GM21529 (cell line): ENCODE measurements around the gene CCDC159.
"Not testable (repeated sequence)": the region's sequence is repeated elsewhere in the genome, so short reads cannot be mapped to it uniquely, and the experiment has no call there.

Experiments
- ATAC-seq: cut with Tn5 transposase; IDR thresholded peaks from one replicate; pipeline ENCODE4 v1.9.1; 2021; ENCODE audit not compliant: unreplicated experiment

The CCDC159 gene, protein sequence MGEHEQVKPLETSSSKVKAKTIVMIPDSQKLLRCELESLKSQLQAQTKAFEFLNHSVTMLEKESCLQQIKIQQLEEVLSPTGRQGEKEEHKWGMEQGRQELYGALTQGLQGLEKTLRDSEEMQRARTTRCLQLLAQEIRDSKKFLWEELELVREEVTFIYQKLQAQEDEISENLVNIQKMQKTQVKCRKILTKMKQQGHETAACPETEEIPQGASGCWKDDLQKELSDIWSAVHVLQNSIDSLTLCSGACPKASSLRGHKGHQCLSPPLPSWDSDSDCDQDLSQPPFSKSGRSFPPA

DNA sequence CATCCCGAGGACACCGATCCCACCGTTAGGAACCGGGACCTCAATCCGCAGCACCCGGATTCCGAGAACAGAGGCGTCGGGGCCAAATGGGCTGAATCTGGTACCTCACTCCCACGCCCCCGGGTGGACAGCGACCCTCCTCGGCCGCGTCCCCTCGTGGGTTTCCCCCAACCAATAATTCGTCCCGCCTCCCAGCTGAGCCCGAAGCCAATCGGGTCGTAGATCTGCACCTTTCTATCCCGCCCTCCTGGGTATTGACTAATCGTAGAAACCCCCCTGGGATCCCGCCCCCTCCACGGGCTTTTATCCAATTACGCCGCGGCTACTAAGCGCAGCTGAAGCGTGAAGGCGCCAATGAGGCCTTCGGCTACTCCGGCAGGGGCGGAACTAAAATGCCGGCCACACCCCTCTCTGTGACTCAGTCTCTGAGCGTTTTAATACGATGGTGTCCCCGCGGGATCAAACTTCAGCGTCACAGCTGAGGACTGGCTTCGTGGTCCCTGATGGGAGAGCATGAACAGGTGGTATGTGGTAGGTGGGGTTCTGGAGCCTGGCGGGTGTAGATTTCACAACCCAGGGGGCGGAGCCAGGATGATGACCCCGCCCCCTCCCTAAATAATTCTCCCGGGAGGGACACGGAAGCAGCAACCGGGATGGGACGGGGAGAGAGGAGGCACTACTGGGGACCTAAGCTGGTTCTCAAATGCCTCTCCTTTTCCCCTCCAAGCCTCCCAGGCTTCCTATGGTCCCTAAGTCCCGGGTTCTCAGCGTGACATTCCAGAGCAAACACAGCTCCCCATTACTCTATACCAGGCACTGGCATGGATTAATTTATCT is at the start of gene CCDC159, which contains the start of gene TMEM205:
Gene CCDC159, plus strand, starts transcription at position 416 of the 837 bp plus-strand sequence. Its CDS starts 88 bp downstream, at position 504.
Gene TMEM205, minus strand, starts transcription at position 165 of the 837 bp plus-strand sequence. CDS start 649 bp downstream, outside the sequence.
- peak; percentile 84 for ATAC-seq

DNA sequence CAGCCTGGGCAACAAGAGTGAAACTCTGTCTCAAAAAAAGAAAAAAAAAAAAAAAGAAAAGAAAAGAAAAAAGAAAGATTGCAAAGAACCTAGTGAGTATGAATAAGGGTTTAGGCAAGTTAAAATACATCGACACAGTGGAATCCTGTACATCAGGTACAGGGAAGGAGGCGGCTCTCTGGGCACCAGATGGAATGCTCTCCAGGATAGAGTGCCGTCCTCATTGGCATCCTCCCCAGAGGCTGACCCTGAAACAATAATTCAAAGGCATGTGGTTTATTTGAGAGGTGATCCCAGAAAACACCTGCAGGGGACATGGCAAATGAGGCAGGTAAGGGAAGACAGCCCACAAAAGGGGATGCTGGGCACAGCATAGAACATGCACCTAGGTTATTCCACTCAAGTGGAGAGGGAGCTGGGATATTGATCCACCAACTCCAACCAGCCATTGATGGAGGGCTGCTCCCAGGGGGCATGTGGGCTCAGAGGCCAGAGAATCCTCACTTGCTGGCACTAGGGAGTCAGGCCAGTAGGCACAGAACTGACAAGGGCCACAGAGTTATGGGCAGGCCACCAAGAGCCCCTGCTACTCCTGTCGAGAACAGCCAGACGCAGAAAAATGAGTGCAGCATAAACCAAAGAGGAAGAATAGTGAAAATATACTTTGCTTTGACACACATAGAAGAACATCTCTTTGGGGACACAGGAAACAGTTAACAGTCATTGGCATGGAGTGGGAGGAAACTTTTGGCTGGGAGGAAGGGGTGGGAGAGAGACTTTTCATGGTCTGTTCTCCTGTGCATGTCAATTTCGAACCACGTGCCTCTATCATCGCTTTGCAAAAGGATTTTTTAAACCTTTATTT is 46.1 kb upstream of the CCDC159 start:
- ATAC-seq: no peak

DNA sequence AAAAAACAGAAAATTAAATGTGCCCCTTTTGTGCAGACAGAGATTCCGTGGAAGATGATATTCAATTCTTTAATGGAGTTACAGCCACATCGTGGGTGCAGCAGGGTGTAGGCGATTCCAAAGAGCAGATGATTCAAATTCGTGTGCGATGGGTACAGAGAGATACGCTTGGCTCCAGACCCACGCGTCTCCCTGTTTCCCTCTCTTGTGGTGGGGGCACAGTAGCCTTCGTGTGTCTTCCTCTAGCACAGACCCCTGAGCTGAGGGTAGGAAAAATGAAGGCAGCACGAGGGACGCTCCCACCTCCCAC is 45.6 kb upstream of the CCDC159 start:
- no peak for ATAC-seq

DNA sequence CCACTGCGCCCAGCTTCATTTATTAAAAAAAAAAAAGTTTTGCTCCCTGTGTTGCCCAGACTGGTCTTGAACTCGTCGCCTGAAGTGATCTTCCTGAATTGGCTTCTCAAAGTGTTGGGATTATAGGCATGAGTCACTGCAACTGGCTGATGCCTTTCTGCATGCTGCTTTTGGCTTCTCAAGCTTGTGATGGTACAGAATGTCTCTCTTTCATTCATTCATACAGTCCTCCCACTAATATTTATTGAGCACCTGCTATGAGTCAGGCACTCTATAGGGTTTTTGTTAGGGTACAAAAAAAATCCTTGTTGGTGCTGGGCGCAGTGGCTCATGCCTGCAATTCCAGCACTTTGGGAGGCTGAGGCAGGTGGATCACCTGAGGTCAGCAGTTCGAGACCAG is 41.4 kb upstream of the CCDC159 start:
- no peak for ATAC-seq

DNA sequence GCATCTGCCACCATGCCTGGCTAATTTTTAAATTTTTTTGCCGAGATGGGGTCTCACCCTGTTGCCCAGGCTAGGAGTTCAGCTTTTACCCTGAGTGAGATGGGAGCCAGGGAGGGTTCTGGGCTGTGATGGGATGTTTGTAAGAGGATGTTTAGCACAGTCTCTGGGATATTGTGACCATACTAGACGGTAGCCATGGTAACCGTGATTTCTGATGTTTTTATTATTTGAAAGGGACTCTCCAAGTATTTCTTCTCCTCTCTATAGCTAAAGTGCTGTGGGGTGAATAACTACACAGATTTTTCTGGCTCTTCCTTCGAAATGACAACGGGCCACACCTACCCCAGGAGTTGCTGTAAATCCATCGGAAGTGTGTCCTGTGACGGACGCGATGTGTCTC is 40.0 kb upstream of the CCDC159 start:
- no peak for ATAC-seq

DNA sequence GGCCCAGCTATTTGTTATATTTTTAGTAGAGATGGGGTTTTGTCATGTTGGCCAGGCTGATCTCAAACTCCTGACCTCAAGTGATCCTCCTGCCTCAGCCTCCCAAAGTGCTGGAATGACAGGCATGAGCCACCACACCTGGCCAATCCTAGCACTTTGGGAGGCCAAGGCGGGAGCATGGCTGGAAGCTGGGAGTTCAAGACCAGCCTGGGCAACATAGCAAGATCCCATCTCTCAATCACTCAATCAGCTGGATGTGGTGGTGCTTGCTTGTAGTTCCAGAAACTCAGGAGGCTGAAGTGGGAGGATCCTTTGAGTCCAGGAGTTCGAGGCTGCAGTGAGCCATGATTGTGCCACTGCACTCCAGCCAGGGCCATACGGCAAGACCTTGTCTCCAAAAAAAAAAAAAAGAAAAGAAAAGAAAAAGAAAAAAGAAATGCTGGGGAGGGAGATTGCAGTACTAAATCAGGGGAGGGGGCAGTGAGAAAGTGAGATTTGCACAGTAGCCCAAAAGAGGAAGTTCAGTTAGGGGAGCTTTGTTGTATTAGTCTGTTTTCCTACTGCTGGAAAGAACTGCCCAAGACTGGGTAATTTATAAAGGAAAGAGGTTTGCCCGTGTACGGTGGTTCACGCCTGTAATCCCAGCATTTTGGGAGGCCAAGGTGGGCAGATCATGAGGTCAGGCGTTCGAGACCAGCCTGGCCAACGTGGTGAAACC is 25.9 kb upstream of the CCDC159 start:
- not testable (repeated sequence) for ATAC-seq

DNA sequence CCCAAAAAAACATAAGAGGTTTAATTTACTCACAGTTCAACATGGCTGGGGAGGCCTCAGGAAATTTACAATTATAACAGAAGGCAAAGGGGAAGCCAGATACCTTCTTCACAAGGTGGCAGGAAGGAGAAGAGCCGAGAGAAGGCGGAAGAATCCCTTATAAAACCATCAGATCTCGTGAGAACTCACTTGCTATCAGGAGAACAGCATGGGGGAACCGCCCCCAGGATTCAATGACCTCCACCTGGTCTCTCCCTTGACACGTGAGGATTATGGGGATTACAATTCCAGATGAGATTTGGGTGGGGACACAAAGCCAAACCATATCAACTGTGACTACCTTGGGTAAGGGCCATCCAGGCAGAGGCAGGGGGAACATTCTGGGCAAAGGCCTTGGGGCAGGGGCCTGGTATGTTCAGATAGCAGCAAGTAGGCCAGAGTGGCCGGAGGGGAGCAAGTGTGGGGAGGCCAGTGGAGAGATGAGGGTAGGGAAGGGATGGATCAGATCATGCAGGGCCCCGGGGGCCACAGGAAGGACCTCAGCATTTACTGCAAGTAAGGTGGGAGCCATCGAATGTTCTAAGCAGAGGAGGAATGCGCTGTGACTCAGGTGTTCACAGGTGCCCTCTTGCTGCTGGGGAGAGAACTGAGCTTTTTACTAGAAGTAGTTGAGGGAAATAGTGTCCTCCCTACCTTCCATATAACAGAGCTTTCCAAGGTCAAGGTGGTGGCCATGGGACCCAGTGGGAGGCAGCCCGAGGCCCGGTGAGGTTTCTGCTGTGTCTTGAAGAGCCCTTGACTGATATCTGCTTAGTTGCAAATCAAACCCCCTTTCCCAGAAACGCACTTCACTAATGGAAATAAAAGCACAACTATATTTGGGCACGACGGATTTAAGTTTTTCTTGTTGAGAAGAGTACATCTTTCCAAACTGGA is 24.9 kb upstream of the CCDC159 start:
- no peak for ATAC-seq

DNA sequence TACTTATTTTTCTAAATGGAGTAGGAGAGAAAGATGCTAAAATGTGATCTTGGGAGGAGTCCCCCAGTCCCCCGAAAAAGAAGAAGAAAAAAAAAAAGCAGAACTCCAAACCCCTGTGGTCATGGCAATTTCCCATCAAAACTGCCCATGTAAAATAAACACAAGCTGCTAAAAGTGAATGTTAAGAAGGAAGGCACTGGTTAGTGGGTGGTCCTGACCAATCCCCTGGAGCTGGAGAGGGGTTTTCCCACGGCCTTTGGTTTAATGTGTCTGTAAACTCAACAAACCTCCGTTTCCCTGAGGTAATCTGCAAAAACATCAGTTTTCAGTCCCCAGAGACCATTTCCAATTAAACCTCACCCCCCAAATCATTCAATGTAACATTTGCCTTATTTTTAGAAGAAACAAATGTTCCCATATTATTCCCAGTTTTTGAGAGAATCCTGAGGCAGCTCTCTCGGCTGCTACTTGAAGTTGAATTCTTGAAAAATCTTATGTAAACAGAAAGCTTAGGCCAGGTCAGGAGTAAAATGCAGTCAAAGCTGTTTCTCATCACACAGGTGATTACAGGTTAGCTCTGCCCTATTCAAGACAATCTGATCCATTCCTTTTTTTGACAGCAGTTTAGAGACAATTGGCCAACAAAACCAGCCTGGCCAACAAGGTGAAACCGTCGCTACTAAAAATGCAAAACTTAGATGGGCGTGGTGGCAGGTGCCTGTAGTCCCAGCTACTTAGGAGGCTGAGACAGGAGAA is 23.9 kb upstream of the CCDC159 start:
- no peak for ATAC-seq

DNA sequence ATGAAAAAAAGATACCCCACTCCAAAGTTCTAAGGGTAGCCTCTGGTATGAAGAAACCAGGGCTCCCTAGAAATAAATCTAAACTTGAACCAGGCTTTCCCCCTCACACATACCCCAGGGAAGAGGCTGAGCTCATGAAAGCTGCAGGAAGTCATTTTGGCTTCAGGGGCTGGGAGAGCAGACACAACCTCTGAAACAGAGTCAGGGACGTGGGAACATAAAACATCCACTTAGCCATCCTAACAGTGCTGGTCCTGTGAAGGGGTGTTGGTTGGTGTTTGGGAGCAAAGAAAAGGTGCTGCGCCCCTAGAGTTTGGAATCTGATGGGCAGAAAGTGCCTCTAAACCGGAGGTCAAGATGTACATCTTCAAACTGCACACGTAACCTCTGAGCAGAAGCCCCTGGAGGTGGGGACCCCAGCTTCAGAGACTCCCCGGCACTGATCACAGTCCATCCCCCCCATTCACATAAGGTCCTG is 22.7 kb upstream of the CCDC159 start:
- no peak for ATAC-seq

DNA sequence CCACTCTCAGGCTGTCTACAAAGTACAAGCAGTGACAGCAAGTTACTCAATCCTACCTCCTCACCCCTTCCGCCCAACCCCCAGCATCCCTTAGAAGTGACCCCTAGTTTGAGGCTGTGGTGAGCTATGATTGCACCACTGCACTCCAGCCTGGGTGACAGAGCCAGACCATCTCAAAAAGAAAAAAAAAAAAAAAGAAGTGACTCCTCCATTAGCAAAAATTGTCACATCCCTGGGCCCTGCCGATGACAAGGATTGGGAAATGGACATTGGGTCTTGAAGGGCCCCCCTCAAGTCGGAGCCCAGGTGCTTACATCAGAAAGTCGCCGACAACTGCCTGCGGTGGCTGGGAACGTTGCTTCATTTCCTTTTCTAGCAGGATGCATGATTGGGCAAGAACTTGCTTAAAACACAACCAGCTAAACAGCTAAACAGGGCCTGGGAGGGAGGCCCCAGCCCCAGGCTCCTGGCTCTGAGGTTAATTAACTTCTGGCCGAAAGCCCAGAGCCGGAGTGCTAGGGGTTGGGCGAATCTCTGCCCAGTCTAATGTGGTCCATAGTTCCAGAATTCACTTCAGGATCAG is 22.1 kb upstream of the CCDC159 start:
- peak; percentile 72 for ATAC-seq

DNA sequence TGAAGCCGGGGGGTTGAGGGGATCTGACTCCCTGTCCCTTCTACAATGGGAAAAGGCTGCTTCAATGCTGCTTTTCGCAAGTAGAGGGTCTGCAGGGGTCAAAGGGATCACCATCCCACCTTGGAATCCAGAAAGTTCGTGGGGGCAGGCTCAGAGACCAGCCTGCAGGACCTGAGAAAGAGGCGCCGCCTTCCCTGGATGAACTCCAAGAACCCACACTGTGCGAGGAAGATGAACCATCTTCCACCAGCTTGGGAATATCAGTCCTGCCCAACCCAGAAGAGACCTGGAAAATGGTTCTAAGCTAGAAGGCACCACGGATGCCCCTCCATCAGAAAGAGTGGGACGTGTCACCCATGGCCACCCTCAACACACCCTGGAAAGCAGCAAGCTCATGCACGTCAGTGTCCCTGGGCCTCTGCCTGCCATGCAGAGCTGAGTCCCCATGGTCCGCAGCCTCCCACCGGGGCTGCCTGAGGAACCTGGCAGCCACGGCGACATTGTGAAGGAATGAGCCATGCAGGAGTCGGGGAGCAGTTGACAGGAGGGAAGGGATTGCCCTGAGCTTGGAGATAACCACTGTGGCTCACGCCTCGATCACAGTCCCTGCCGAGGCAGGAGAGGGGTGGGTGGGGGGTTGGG is 21.4 kb upstream of the CCDC159 start:
- no peak for ATAC-seq

DNA sequence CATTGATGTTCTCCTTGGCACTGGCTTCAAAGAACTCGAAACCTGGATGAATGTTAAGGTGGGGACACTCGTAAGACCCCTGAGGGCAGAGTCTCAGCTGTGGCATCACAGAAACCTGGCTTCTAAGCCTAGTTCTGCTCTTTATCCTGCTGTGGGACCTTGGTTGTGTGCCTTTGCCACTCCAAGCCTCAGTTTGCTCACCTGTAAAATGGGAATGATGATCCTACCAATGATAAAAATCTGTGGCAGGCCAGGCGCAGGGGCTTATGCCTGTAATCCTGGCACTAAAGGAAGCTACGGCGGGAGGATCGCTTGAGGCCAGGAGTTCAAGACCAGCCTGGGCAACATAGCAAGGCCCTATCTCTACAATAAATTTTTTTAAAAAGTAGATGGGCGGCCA is 20.8 kb upstream of the CCDC159 start:
- no peak for ATAC-seq

DNA sequence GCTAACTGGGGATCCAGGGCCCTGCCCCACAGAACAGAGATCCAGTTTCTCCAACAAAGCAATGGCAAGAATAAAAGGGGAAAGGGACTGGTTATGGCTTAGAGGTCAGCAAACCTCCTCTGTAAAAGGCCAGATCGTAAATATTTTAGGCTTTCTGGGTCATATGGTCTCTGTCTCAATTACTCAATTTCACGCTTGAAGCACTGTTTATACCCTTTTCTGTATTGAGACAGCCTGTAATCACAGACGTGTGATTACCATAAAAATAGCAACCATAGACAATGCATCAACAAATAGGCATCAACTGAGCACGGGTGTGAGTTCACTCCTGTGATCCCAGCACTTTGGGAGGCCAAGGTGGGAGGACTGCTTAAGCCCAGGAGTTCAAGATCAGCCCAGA is 16.2 kb upstream of the CCDC159 start:
- ATAC-seq: no peak

DNA sequence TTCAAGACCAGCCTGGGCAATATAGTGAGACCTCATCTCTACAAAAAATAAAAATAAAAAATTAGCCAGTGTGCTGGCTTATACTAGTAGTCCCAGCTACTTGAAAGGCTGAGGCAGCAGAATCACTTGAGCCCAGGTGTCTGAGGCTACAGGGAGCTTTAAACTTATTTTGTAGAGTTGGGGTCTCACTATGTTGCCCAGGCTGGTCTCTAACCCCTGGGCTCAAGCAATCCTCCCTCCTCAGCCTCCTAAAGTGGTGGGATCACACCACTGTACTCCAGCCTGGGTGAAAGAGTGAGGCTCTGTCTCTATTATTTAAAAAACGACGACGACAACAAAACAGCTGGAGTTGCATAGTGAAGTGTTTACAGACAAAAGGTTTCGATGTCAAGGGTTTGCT is 14.8 kb upstream of the CCDC159 start:
- ATAC-seq: no peak

DNA sequence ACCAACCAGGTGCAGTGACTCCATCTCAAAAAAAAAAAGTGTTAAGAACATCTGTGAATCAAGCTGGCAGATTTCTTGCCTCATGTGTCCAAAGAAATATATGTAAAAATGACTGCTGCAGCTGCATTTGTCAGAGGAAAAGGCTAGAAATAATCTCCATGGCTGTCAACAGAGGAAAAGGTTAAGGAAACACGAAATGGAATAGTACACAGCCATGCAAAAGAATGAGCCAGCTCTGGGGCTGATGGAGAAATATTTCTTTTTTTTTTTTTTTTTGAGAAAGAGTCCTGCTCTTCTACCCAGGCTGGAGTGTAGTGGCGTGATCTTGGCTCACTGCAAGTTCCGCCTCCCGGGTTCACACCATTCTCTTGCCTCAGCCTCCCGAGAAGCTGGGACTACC is 13.5 kb upstream of the CCDC159 start:
- no peak for ATAC-seq

DNA sequence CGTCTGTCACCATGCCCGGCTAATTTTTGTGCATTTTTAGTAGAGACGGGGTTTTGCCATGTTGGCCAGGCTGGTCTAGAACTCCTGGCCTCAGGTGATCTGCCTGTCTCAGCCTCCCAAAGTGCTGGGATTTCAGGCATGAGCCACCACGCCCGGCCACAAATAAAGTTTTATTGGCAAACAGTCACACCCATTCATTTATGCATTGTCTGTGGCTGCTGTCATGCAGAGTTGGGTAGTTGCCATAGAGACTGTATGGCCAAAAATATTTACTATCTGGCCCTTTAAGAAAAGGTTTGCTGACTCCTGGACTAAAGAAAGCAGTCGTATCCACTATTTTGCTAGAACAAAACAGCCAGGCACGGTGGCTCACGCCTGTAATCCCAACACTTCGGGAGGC is 12.5 kb upstream of the CCDC159 start:
- ATAC-seq: not testable (repeated sequence)

DNA sequence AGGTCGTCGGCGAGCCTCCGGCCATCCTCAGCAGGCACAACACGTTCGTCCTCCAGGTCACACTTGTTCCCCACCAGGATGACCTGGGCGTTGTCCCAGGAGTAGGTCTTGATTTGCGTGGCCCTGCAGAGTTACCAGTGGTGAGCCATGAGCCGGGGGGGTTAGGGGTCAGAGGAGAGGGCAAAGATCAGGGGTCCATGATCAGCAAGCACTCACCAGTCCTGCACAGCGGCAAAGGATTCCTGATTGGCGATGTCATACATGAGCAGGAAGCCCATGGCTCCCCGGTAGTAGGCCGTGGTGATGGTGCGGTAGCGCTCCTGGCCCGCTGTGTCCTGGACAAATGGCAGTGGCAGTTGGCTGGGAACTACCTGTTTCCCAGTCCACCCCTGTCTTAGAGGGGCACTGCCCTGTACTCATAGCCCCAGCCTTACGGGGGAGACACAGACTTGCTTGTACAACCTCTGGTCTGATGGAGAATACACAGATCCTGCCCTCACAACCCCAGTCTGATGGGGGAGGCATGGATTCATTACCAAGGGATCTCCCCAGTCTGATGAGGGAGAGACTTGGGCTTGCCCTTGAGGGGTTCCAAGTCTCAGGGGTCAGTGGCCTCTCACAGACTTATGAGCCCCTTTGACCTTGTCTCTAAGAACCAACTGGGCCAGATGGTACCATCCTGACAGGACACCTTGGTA is 10.7 kb upstream of the CCDC159 start:
- no peak for ATAC-seq
